Endothelial cell of umbilical vein (primary cell): ENCODE data around the gene HPDL. TPM values are rescaled to one million over a fixed set of nuclear protein-coding genes. Genes with fewer than 3 reads are reported as not detected.

ENCODE experiments used
- BruUV-seq: library from RNA; stranded (reverse); fragments of 400-500 nt; replicated peaks from 2 replicates; lab custom pipeline; 2021; lab: Mats Ljungman, UMichigan
- CTCF ChIA-PET: fragments of 300-600, 350-600 bp; sonication (Branson Sonifier 250); formaldehyde crosslinking; loops from one replicate; lab custom pipeline; 2021; ENCODE audit warnings: antibody characterized with exemption, inconsistent platforms; lab: Charles Lee
- POLR2A ChIA-PET: fragments of 300-600, 350-600 bp; sonication (Branson Sonifier 250); formaldehyde crosslinking; loops from one replicate; lab custom pipeline; 2021; ENCODE audit warnings: antibody characterized with exemption, inconsistent platforms; lab: Charles Lee
- DNase-seq: peaks from one replicate; pipeline ENCODE4 v3.0.0-alpha.2; 2011; ENCODE audit warnings: low read depth, low spot score
- FAIRE-seq: peaks from 2 replicates; lab custom pipeline; 2011; peaks lifted over from hg19 to GRCh38; lab: Jason Lieb, UNC
- H2AFZ ChIP-seq: 2 replicates; pipeline ENCODE4 v1.6.0; 2012; ENCODE audit warnings: low read depth, low read length, control low read depth, inconsistent platforms
- H3K27ac ChIP-seq: 2 replicates; pipeline ENCODE4 v1.5.1; 2011; ENCODE audit warnings: low read depth, mild to moderate bottlenecking, control low read depth, low read length, moderate library complexity; ENCODE audit not compliant: insufficient read depth
- H3K27me3 ChIP-seq, 2 experiments: 2 replicates each; pipeline versions ENCODE4 v1.6.0 to v1.6.1; 2011; ENCODE audit warnings: low read length in 2 of 2, mixed read lengths in 1 of 2; ENCODE audit not compliant: control insufficient read depth in 2 of 2, insufficient read depth in 2 of 2
- H3K36me3 ChIP-seq, 2 experiments: 2 replicates in 1 of 2; 3 replicates in 1 of 2; pipeline ENCODE4 v1.5.1; 2011; ENCODE audit warnings: low read length in 2 of 2, mild to moderate bottlenecking in 1 of 2, moderate library complexity in 1 of 2; ENCODE audit not compliant: control insufficient read depth in 2 of 2, insufficient read depth in 2 of 2; ENCODE audit errors: extremely low read depth in 1 of 2
- H3K4me1 ChIP-seq: 3 replicates; pipeline ENCODE4 v1.5.1; 2011; ENCODE audit warnings: mild to moderate bottlenecking, low read length; ENCODE audit not compliant: control insufficient read depth, insufficient read depth; ENCODE audit errors: extremely low read depth
- H3K4me2 ChIP-seq: 2 replicates; pipeline ENCODE4 v1.6.1; 2011; ENCODE audit warnings: low read length, control low read depth, mixed read lengths; ENCODE audit not compliant: insufficient read depth
- H3K4me3 ChIP-seq, 3 experiments: fragments of 200-600 bp in 1 of 3; sonication (generic), shearing (Covaris generic) in 1 of 3; replicated peaks in 1 of 3; 2 replicates each; pipeline ENCODE4 v1.5.1; 2011 to 2016; ENCODE audit warnings: control low read depth in 3 of 3, low read length in 3 of 3, mild to moderate bottlenecking in 2 of 3, inconsistent platforms in 1 of 3, low read depth in 1 of 3, moderate library complexity in 1 of 3; ENCODE audit not compliant: insufficient read depth in 1 of 3
- H3K79me2 ChIP-seq: 2 replicates; pipeline ENCODE4 v1.6.0; 2012; ENCODE audit warnings: low read length, inconsistent platforms; ENCODE audit not compliant: control insufficient read depth, insufficient read depth
- H3K9ac ChIP-seq: replicated peaks from 2 replicates; pipeline ENCODE3; 2011; ENCODE audit warnings: low read length, control low read depth; ENCODE audit not compliant: insufficient read depth; ENCODE audit errors: extremely low read depth
- H3K9me1 ChIP-seq: replicated peaks from 3 replicates; pipeline ENCODE4 v1.6.0; 2011; ENCODE audit warnings: mild to moderate bottlenecking, low read length; ENCODE audit not compliant: control insufficient read depth, insufficient read depth; ENCODE audit errors: extremely low read depth
- H3K9me3 ChIP-seq: replicated peaks from 2 replicates; pipeline ENCODE4 v1.5.1; 2012; ENCODE audit warnings: low read length, inconsistent platforms; ENCODE audit not compliant: control insufficient read depth, insufficient read depth
- H4K20me1 ChIP-seq: replicated peaks from 2 replicates; pipeline ENCODE3; 2011; ENCODE audit warnings: mild to moderate bottlenecking, low read length; ENCODE audit not compliant: control insufficient read depth, insufficient read depth; ENCODE audit errors: extremely low read depth
- CTCF ChIP-seq, 2 donors: IDR thresholded peaks; 1 replicate in 1 of 2; 2 replicates in 1 of 2; pipeline ENCODE4 v1.5.1; 2011; ENCODE audit warnings: low read length in 2 of 2, mild to moderate bottlenecking in 2 of 2, moderate library complexity in 2 of 2, control low read depth in 1 of 2, inconsistent platforms in 1 of 2, low read depth in 1 of 2; ENCODE audit not compliant: insufficient read depth in 1 of 2; ENCODE audit errors: extremely low read depth in 1 of 2
- EZH2 ChIP-seq: IDR thresholded peaks from 2 replicates; pipeline ENCODE4 v1.6.1; 2012; ENCODE audit warnings: borderline replicate concordance, low read depth, mild to moderate bottlenecking, moderate library complexity, low read length, inconsistent platforms; ENCODE audit not compliant: severe bottlenecking
- FOS ChIP-seq: IDR thresholded peaks from 2 replicates; pipeline ENCODE4 v1.6.1; 2011; ENCODE audit warnings: mild to moderate bottlenecking, low read length, moderate library complexity, borderline replicate concordance; ENCODE audit not compliant: insufficient read depth
- MYC ChIP-seq: IDR thresholded peaks from one replicate; pipeline ENCODE4 v1.6.1; 2011; ENCODE audit warnings: mild to moderate bottlenecking, low read depth, low read length
- POLR2AphosphoS5 ChIP-seq: IDR thresholded peaks from 2 replicates; pipeline ENCODE4 v1.6.1; 2012; ENCODE audit warnings: low read depth, mild to moderate bottlenecking, control low read depth, low read length, moderate library complexity; ENCODE audit not compliant: insufficient read depth
- dilution Hi-C: fragments of 300-500 bp; cut with MboI; formaldehyde crosslinking; loops from one replicate; pipeline ENCODE4 v1.15.0; 2019; ENCODE audit warnings: low sequenced_read_pairs; ENCODE audit not compliant: extremely low pct_ligation_motif_present
- intact Hi-C: fragments of 100-400 bp; cut with micrococcal nuclease; formaldehyde crosslinking; loops from one replicate; pipeline ENCODE4 v1.10.0; 2022
- polyA plus RNA-seq, 4 experiments: library from polyadenylated mRNA; depleted of rRNA in 3 of 4; stranded (reverse) in 3 of 4; unstranded in 1 of 4; fragments of >200 nt; gene quantifications; 2 replicates each; pipeline versions ENCODE4 v1.2.1 to v1.2.3, GENCODE V29; 2011 to 2012; ENCODE audit warnings: missing spikeins in 1 of 4
- total RNA-seq: library from RNA; stranded (reverse); gene quantifications from 2 replicates; pipeline ENCODE4 v1.2.3, GENCODE V29; 2021

The HPDL gene
- total and polyA plus RNA-seq, 2 donors (not counting 3 experiments of a cell fraction or from before 2014, with no cell fraction given), result 3.4 to 5.9 TPM

- DNase-seq (no peak), FAIRE-seq (no peak)
- intact Hi-C loops, result no loop called here
- dilution Hi-C loops, result no loop called here
- ChIA-PET POLR2A (interaction anchor here (0.9 kb wide), 1 partner anchor 32 kb away, joined by 3 read pairs; no protein-coding TSS in a partner anchor), CTCF (interaction anchor here (1.0 to 9.9 kb wide), 9 partner anchors 15 to 462 kb away, joined by 3 to 556 read pairs (median 4); partner anchors contain the start of genes HECTD3, UROD and ZSWIM5)
- H3K79me2 ChIP-seq, result no peaks in the 10 kb centered on the region
- no peak overlapping the region for H3K27ac ChIP-seq
- no peaks in the 10 kb centered on the region for H3K4me1 ChIP-seq
- H3K9ac ChIP-seq, result no peak overlapping the region
- no peaks in the 10 kb centered on the region for H4K20me1 ChIP-seq
- H3K27me3 ChIP-seq, result no peaks in the 10 kb centered on the region
- no peaks in the 10 kb centered on the region for H3K36me3 ChIP-seq
- BruUV-seq, result no TSS peak
- no peak overlapping the region for H3K4me2 ChIP-seq
- H3K9me3 ChIP-seq, result no peaks in the 10 kb centered on the region
- no peak for TF ChIP-seq MYC
- TF ChIP-seq CTCF (IDR thresholded peaks at IDR 0.05; ENCODE audit: extremely low read depth in 1 of 2, insufficient read depth in 1 of 2, low read depth in 1 of 2, low read length in 2 of 2), result no peak
- no peak for TF ChIP-seq POLR2AphosphoS5
- no peak for TF ChIP-seq FOS
- TF ChIP-seq EZH2, result no peak
- no peaks in the 10 kb centered on the region for H3K9me1 ChIP-seq
- H3K4me3 ChIP-seq, result no peak overlapping the region
- H2AFZ ChIP-seq, result no peak overlapping the region
Observed at GRCh38 chr1:45297666-45298356, 28.9 kb upstream of the HPDL start.
